ENCODE data around the gene TSGA10. TPM values are rescaled to one million over a fixed set of nuclear protein-coding genes. Genes with fewer than 3 reads are reported as not detected.

TSGA10 gene
- total RNA-seq, 1 experiment from 2014 or later, result 4.2 TPM

- Histone ChIP-seq H3K4me1 (no peaks in the 10 kb centered on the region), H3K4me3 (no peak overlapping the region)
Measured at GRCh38 chr2:98972582-98973167, 182.1 kb downstream of the TSGA10 start.

GRCh38 chr2:98959810-98960507 lies 194.8 kb downstream of the TSGA10 start:
- no peaks in the 10 kb centered on the region for H3K27me3 ChIP-seq
- no peaks in the 10 kb centered on the region for H3K9me3 ChIP-seq (replicated peaks)
- no peaks in the 10 kb centered on the region for H3K4me1 ChIP-seq
- no peaks in the 10 kb centered on the region for H3K36me3 ChIP-seq
- no peak for DNase-seq
- H3K4me3 ChIP-seq, result no peak overlapping the region
- no peak overlapping the region for H3K27ac ChIP-seq

More at GRCh38 chr2:98972582-98973167, 182.1 kb downstream of the TSGA10 start:
- Histone ChIP-seq H3K36me3 (no peaks in the 10 kb centered on the region), H3K27me3 (no peaks in the 10 kb centered on the region), H3K27ac (no peak overlapping the region), H3K9me3 (replicated peaks) (peaks cover 4% of the 10 kb centered on the region; the same call in 1 of the 2 replicates)
- no peak for DNase-seq

GRCh38 chr2:98952966-98953365 lies 201.8 kb downstream of the TSGA10 start:
- H3K27me3 ChIP-seq, result no peaks in the 10 kb centered on the region
- no peak overlapping the region for H3K27ac ChIP-seq
- no peaks in the 10 kb centered on the region for H3K36me3 ChIP-seq
- no peaks in the 10 kb centered on the region for H3K4me1 ChIP-seq
- no peak for DNase-seq
- H3K4me3 ChIP-seq, result no peak overlapping the region
- H3K9me3 ChIP-seq (replicated peaks), result no peaks in the 10 kb centered on the region

GRCh38 chr2:98948956-98949739 lies 205.6 kb downstream of the TSGA10 start:
- Histone ChIP-seq H3K27ac (no peak overlapping the region), H3K36me3 (no peaks in the 10 kb centered on the region), H3K27me3 (no peaks in the 10 kb centered on the region), H3K4me3 (no peak overlapping the region), H3K9me3 (replicated peaks) (no peaks in the 10 kb centered on the region), H3K4me1 (no peaks in the 10 kb centered on the region)
- no peak for DNase-seq

- no peak overlapping the region for H3K27ac ChIP-seq
- no peaks in the 10 kb centered on the region for H3K9me3 ChIP-seq (replicated peaks)
- no peaks in the 10 kb centered on the region for H3K27me3 ChIP-seq
- no peaks in the 10 kb centered on the region for H3K36me3 ChIP-seq
- H3K4me1 ChIP-seq, result no peaks in the 10 kb centered on the region
- H3K4me3 ChIP-seq, result no peak overlapping the region
- no peak for DNase-seq
Measured at GRCh38 chr2:98947554-98947953, 207.2 kb downstream of the TSGA10 start.

Other genes with a start within 250 kb of the TSGA10 start
- not detected in 2 replicates for gene CRACDL, start 218.7 kb downstream of the TSGA10 start, total RNA-seq (2014; rRNA removed; shearing (Covaris generic))
- 0.24 and 0.25 TPM in 2 replicates for gene C2orf15, start 13.2 kb downstream of the TSGA10 start, total RNA-seq (2014; rRNA removed; shearing (Covaris generic))
- gene LIPT1, start within 50 bp of the TSGA10 start, total RNA-seq (2014; rRNA removed; shearing (Covaris generic)), result 7.7 TPM in 2 replicates
- gene MITD1, start 26.1 kb upstream of the TSGA10 start, total RNA-seq (2014; rRNA removed; shearing (Covaris generic)), result 33.4 and 42.4 TPM in 2 replicates
- gene MRPL30, start 26.2 kb upstream of the TSGA10 start, total RNA-seq (2014; rRNA removed; shearing (Covaris generic)), result 116 TPM in 2 replicates
- gene LYG2, start 100.7 kb upstream of the TSGA10 start, total RNA-seq (2014; rRNA removed; shearing (Covaris generic)), result 0.30 and 0.36 TPM in 2 replicates
- 0.61 and 1.3 TPM in 2 replicates for gene LYG1, start 146.3 kb upstream of the TSGA10 start, total RNA-seq (2014; rRNA removed; shearing (Covaris generic))
- 49.4 and 52.2 TPM in 2 replicates for gene TXNDC9, start 181.4 kb upstream of the TSGA10 start, total RNA-seq (2014; rRNA removed; shearing (Covaris generic))
- 37.2 and 46.6 TPM in 2 replicates for gene EIF5B, start 182.4 kb upstream of the TSGA10 start, total RNA-seq (2014; rRNA removed; shearing (Covaris generic))

Measured in SJCRH30 (cell line).